Nephron progenitor cell (in vitro differentiated cells): Measurements from ENCODE around the gene FGD4.

Experiments
- DNase-seq: peaks from one replicate; pipeline ENCODE4 v3.0.0; 2021
- H3K27ac Mint-ChIP-seq: 2 replicates; pipeline ENCODE4 v1.8.0; 2021; ENCODE audit warnings: mild to moderate bottlenecking, moderate library complexity, mixed read lengths
- H3K27me3 Mint-ChIP-seq: 2 replicates; pipeline ENCODE4 v1.8.0; 2021; ENCODE audit warnings: mild to moderate bottlenecking, low read depth, mixed read lengths; ENCODE audit not compliant: poor library complexity
- H3K36me3 Mint-ChIP-seq: 2 replicates; pipeline ENCODE4 v1.8.0; 2021; ENCODE audit warnings: low read depth, mixed read lengths
- H3K4me1 Mint-ChIP-seq: 2 replicates; pipeline ENCODE4 v1.8.0; 2021; ENCODE audit warnings: mixed read lengths
- H3K4me3 Mint-ChIP-seq: 2 replicates; pipeline ENCODE4 v1.8.0; 2021; ENCODE audit warnings: mild to moderate bottlenecking, moderate library complexity, mixed read lengths
- H3K9me3 Mint-ChIP-seq: 2 replicates; pipeline ENCODE4 v1.8.0; 2021; ENCODE audit warnings: mild to moderate bottlenecking, moderate library complexity, mixed read lengths
- TF ChIP-seq, protein P1 (sequence below): fragments of 200-600 bp; sonication (generic); IDR thresholded peaks from 2 replicates; pipeline ENCODE4 v1.5.0; 2021; ENCODE audit warnings: antibody characterized with exemption

The FGD4 gene

GRCh38 chr12:32379667-32380066 lies 19.7 kb upstream of the FGD4 start:
- Mint-ChIP-seq H3K9me3 (no peaks in the 10 kb centered on the region), H3K4me3 (no peak overlapping the region), H3K27me3 (no peaks in the 10 kb centered on the region), H3K4me1 (peaks cover 5% of the 10 kb centered on the region), H3K36me3 (no peaks in the 10 kb centered on the region), H3K27ac (peak overlapping the region; percentile 36)
- DNase-seq = no peak
- TF ChIP-seq, protein P1, sequence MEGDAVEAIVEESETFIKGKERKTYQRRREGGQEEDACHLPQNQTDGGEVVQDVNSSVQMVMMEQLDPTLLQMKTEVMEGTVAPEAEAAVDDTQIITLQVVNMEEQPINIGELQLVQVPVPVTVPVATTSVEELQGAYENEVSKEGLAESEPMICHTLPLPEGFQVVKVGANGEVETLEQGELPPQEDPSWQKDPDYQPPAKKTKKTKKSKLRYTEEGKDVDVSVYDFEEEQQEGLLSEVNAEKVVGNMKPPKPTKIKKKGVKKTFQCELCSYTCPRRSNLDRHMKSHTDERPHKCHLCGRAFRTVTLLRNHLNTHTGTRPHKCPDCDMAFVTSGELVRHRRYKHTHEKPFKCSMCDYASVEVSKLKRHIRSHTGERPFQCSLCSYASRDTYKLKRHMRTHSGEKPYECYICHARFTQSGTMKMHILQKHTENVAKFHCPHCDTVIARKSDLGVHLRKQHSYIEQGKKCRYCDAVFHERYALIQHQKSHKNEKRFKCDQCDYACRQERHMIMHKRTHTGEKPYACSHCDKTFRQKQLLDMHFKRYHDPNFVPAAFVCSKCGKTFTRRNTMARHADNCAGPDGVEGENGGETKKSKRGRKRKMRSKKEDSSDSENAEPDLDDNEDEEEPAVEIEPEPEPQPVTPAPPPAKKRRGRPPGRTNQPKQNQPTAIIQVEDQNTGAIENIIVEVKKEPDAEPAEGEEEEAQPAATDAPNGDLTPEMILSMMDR = no peak

DNA sequence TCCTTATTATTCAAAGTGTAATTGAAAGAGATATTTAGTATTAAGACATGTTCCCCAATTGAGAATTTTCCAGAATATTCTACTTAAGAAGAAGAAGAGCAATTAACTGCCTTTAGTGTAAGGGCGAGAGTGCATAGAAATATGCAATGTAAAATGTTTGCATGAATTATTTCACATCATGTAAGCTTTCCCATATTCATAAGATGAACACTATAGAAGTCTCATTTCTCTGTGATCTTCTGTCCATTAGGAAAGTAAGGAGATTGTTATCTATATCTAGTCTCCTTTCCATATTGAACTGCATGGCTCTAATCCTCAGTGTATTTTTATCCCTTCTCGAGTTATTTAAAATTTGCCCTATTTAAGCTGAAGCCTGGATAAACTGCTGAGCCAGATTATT lies 17.1 kb upstream of the FGD4 start:
- no peak overlapping the region for H3K4me3 Mint-ChIP-seq
- DNase-seq = no peak
- TF ChIP-seq, protein P1 = no peak
- H3K27me3 Mint-ChIP-seq = no peaks in the 10 kb centered on the region
- peaks cover 5% of the 10 kb centered on the region for H3K4me1 Mint-ChIP-seq
- H3K9me3 Mint-ChIP-seq = no peaks in the 10 kb centered on the region
- H3K36me3 Mint-ChIP-seq = no peaks in the 10 kb centered on the region
- H3K27ac Mint-ChIP-seq = no peak overlapping the region

- TF ChIP-seq, protein P1 = no peak
- H3K9me3 Mint-ChIP-seq = no peaks in the 10 kb centered on the region
- H3K27me3 Mint-ChIP-seq = peaks cover 3% of the 10 kb centered on the region
- H3K4me3 Mint-ChIP-seq = no peak overlapping the region
- H3K27ac Mint-ChIP-seq = no peak overlapping the region
- DNase-seq = no peak
- H3K4me1 Mint-ChIP-seq = no peaks in the 10 kb centered on the region
- no peaks in the 10 kb centered on the region for H3K36me3 Mint-ChIP-seq
Measured at GRCh38 chr12:32390572-32391219, 8.7 kb upstream of the FGD4 start.

DNA sequence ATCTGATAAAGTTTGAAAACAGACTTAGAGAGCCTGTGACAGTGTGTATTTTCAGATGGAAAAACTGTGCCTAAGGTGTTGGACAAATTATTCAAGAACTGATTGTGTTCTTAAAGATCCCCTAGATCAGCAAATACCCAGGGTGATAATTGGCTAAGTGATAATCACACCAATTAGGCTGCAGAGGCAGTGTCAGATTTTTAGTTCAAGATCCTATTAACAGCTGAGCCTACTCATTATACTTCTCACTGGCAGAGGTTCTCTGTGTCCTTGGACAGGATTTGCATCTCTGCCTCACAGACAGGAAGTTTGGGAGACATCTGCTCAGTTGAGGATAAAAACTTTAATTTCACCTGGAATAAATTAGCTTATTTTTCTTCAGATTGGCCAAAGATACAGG lies 4.3 kb upstream of the FGD4 start:
- TF ChIP-seq, protein P1 = no peak
- no peak for DNase-seq
- no peaks in the 10 kb centered on the region for H3K36me3 Mint-ChIP-seq
- H3K4me3 Mint-ChIP-seq = no peak overlapping the region
- peaks cover 10% of the 10 kb centered on the region for H3K4me1 Mint-ChIP-seq
- H3K27ac Mint-ChIP-seq = no peak overlapping the region
- no peaks in the 10 kb centered on the region for H3K9me3 Mint-ChIP-seq
- peaks cover 23% of the 10 kb centered on the region for H3K27me3 Mint-ChIP-seq

DNA sequence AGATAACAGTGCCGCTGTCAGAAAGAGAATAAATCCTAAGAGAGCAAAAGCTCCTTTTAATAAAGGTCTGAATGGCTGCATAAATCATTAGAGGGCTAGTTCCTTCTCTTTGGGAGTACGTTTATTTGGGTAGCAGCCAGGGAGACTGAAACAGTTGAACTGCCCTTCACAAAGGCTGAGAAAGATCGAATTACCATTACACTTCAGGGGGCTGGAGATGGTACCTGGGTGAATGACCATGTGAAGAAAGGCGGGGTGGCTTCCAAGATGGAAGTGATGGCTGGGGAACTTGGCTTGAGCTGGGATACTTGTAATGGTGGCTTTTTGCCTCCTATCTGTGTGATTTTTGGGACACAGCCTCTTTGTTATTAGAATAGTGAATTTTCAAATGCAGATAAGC lies 1.7 kb upstream of the FGD4 start:
- no peaks in the 10 kb centered on the region for H3K9me3 Mint-ChIP-seq
- H3K27me3 Mint-ChIP-seq = peaks cover 40% of the 10 kb centered on the region
- H3K4me3 Mint-ChIP-seq = peak overlapping the region; percentile 63
- no peak overlapping the region for H3K27ac Mint-ChIP-seq
- H3K4me1 Mint-ChIP-seq = peaks cover 21% of the 10 kb centered on the region
- no peaks in the 10 kb centered on the region for H3K36me3 Mint-ChIP-seq
- DNase-seq = no peak
- TF ChIP-seq, protein P1 = no peak

GRCh38 chr12:32398181-32398580 lies 1.2 kb upstream of the FGD4 start:
- TF ChIP-seq, protein P1 = no peak
- H3K4me3 Mint-ChIP-seq = peak overlapping the region; percentile 82
- H3K36me3 Mint-ChIP-seq = no peaks in the 10 kb centered on the region
- DNase-seq = no peak
- no peaks in the 10 kb centered on the region for H3K9me3 Mint-ChIP-seq
- H3K27ac Mint-ChIP-seq = no peak overlapping the region
- H3K27me3 Mint-ChIP-seq = peaks cover 37% of the 10 kb centered on the region
- H3K4me1 Mint-ChIP-seq = peaks cover 21% of the 10 kb centered on the region
